WI38 (cell line): ENCODE results near the gene NFX1.
"Not testable (repeated sequence)": the region's sequence is repeated elsewhere in the genome, so short reads cannot be mapped to it uniquely, and the experiment has no call there.

ENCODE experiments used
- H3K4me3 ChIP-seq: 2 replicates; pipeline ENCODE4 v1.5.1; 2011; ENCODE audit warnings: low read depth, mild to moderate bottlenecking, control low read depth, low read length
- CTCF ChIP-seq: IDR thresholded peaks from 2 replicates; pipeline ENCODE4 v1.5.1; 2012; ENCODE audit warnings: low read depth, mild to moderate bottlenecking, control low read depth, low read length

NFX1 gene

DNA sequence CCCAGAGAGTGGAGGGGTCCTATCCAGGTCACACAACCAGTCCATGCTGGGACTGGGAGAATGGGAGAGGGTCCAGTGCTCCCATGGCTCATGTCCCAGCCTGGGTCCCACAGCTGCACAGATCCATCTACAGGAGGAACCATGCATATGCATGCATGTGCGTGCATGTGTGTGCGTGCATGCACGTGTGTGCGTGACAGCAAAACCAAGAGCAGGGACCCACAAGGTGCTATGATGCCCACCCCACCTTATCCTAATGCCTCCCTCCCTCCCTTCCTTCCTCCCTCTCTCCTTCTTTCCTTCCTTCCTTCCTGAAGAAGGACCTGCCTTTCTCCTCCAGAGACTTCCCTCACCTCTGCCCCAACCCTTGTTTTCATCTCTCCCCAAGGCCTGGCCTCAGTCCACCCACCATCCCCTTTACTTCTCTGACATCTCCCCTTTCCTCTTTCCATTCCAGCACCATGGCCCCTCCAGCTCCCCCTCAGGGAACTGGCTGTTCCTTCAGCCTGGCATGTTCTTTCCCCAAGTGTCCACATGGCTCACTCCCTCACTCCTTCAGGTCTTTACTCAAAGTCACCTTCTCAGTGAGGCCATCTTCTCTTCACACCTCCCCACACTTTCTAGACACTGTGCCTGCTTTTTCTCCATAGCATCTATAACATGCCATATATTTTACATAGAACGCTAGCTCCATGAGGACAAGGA, 90.2 kb downstream of the NFX1 start:
- no peak overlapping the region for H3K4me3 ChIP-seq
- TF ChIP-seq CTCF, result no peak

GRCh38 chr9:33381231-33381791, 91.0 kb downstream of the NFX1 start:
- H3K4me3 ChIP-seq, result no peak overlapping the region
- no peak for TF ChIP-seq CTCF

GRCh38 chr9:33382397-33382796, 92.1 kb downstream of the NFX1 start:
- not testable (repeated sequence) for H3K4me3 ChIP-seq

- H3K4me3 ChIP-seq, result not testable (repeated sequence)
These were observed 93.1 kb downstream of the NFX1 start for GRCh38 chr9:33383396-33383795.

GRCh38 chr9:33385536-33385935, 95.2 kb downstream of the NFX1 start:
- not testable (repeated sequence) for H3K4me3 ChIP-seq

- H3K4me3 ChIP-seq, result not testable (repeated sequence)
These were observed 95.8 kb downstream of the NFX1 start for GRCh38 chr9:33385979-33386640.

DNA sequence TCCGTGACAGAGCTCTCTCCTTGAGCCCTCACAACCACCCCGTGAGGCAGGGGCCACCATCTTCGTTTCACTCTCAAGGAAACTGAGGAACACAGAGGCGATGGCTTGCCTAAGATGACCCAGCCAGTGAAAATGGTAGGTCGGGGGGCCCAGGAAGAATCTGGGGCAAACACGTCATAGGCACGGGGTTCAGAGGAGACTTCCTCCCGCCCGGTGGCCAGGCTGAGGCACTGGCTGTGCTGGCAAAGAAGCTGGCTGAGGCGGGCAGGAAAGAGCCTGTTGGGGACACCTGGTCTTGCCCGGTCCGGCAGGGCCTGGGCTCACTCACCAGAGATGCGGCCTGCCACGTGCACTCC, 96.3 kb downstream of the NFX1 start:
- H3K4me3 ChIP-seq, result not testable (repeated sequence)

DNA sequence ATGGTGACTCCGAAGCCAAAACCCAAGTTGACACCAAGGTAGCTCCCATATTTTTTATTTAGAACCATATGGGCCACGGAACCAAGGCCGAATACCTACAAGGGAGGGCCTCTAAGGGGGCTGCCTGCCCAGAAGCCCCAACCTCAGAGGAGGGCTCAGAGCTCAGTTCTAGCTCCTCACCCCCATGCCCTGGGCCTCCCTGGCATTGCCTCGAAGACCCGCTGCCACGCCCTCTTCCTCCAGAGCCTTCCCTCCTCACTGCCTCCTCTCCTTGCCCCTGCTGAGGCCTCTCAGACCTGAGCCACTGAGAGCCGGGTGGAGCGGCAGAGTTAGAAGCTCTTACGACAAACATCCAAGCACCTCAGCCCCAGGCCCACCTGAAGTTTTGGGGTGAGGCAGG, 96.7 kb downstream of the NFX1 start:
- H3K4me3 ChIP-seq, result not testable (repeated sequence)

DNA sequence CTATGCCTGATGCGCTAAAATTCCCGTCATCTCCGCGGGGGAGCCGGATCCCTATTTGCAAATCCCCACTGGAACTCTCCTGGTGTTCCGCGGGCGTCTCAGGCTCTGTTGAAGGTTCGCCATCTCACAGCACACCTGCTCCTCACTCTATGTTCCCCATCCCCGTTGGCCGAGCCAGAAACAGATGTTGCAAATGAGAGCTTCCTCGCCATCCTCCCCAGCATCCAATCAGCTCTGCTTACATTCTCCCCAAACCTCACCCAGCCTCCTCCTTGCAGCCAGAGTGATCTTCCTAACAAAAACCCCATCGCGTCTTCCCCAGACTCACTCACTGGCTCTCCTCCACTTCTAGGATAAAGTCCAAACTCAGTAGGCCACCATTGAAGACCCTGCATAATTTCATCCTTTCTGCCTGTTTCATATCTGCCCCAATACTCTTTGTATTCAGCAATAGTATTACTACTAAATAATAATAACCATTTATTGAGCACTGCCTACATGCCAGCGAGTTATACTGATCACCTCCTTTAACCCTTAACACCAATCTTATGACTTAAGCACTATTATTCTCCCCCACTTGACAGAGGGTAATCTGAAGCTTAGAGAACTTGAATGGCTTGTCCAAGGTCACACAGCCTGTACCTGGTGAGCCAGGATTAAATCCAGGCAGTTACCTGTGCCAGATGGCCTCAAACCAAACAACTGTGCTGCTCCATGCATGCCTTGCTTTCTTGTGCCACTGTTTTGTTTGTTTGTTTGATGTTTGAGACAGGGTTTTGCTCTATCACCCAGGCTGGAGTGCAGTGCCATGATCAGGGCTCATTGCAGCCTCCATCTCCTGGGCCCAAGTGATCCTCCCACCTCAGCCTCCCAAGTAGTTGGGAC, 98.0 kb downstream of the NFX1 start:
- no peak overlapping the region for H3K4me3 ChIP-seq
- no peak for TF ChIP-seq CTCF

GRCh38 chr9:33391111-33391771, 100.9 kb downstream of the NFX1 start:
- 0 out of 2 replicates have a peak overlapping the region, but pooled peaks have one; percentile 10 for H3K4me3 ChIP-seq

DNA sequence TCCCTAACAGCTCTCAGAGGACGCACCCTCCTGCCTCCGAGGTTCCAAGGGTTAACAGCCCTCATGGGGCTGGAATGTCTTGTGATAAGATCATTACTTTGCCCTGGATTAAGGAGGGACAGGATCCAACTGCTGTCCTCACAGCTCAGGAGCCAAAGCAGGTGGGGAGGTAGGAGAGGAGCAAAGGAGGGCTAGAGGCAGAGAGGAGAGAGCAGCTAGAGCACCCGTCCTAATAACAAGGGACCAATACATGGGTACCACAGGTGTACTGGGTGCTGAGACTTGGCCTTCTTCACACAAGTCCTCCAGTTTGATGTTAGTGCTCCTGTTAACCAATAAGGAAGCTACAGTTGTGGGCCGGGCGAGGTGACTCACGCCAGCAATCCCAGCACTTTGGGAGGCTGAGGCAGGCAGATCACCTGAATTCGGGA, 102.3 kb downstream of the NFX1 start:
- H3K4me3 ChIP-seq, result not testable (repeated sequence)
